Measurements from ENCODE around the gene KIF1B.

DNA sequence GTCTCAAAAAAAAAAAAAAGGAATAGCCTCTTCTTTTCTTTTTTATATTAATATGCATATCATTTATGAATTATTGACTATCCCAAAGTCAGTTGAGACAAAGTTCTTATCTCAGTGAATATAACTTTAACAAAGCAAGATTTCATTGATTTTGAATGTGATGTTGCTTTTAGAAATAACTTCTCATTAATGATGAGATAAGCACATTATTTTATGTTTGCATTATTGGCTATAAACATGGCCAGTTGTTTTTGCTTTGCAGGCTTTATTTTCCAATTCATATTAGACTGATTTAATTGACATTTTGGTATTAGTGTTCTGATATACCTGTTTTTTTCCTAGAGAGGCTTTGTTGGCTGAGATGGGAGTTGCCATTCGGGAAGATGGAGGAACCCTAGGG, 81.3 kb downstream of the KIF1B start:
- no peak for TF ChIP-seq CREB1 (IDR thresholded peaks at IDR 0.05; ENCODE audit: low read depth)
- TF ChIP-seq, protein P1, sequence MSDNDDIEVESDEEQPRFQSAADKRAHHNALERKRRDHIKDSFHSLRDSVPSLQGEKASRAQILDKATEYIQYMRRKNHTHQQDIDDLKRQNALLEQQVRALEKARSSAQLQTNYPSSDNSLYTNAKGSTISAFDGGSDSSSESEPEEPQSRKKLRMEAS (IDR thresholded peaks at IDR 0.05; ENCODE audit: low read depth, low read length), result no peak
- TF ChIP-seq TAF1 (IDR thresholded peaks at IDR 0.05; ENCODE audit: borderline replicate concordance, low read depth, low read length), result no peak
